ENCODE measurements around the gene CCDC102A. TPM values are rescaled to one million over a fixed set of nuclear protein-coding genes. Genes with fewer than 3 reads are reported as not detected.

The CCDC102A gene
- polyA plus RNA-seq, 2 of the 4 experiments (the other 2 are of a cell fraction) = 8.0 to 8.3 TPM

DNA sequence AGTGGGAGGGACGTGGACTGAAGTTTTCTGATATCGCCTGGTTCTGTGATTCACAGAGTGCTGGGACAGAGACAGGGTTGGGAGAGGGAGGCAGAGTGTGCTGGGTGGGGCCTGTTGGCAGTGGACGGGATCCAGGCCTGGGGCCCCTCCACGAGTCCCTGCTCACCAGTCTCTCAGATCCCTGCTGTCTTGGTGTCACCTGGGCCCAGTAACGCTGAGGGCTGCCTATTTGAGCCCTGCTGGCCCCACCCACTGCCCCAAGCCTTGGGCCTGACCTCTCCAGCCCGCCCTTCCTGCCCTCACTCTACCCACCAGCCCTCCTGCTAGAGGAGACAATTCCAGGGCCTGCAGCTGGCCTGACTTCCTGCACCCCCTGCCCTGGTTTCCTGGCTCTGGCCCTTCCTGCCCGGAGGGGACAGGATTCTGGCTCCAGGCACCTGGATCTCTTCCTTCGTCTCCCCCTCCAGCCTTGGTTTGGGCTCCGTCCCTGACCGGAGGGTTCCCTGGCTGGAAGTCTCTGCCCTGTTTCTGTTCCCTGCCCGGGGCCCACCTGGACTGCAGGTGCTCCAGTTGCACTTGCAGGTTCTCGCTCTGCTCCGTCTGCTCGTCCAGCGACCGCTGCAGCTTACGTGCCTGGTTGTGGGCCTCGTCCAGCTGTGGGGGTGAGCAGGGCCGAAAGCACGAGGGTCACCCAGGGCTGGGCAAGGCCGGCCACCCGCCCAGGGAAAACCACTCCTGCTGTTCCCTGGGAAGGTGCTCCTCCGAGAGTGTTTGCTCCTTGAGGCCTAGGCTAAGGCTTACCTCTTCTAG, 21.4 kb downstream of the CCDC102A start:
- Histone ChIP-seq H3K27ac (no peak overlapping the region), H3K9me3 (no peaks in the 10 kb centered on the region), H3K4me1 (peaks cover 11% of the 10 kb centered on the region), H3K4me2 (no peak overlapping the region), H3K4me3 (no peak overlapping the region)
- DNase-seq (ENCODE audit: low read depth in 1 of 2, low spot score in 1 of 2) = no peak
- ATAC-seq = no peak
- TF ChIP-seq ZSCAN20 (CRISPR knock-in tag; IDR thresholded peaks at IDR 0.05) (no peak), PHF8 (IDR thresholded peaks at IDR 0.05; ENCODE audit: borderline replicate concordance, low read depth) (no peak), NPAS2 (CRISPR knock-in tag; IDR thresholded peaks at IDR 0.05; ENCODE audit: borderline replicate concordance) (no peak)
- TF ChIP-seq, protein P1, sequence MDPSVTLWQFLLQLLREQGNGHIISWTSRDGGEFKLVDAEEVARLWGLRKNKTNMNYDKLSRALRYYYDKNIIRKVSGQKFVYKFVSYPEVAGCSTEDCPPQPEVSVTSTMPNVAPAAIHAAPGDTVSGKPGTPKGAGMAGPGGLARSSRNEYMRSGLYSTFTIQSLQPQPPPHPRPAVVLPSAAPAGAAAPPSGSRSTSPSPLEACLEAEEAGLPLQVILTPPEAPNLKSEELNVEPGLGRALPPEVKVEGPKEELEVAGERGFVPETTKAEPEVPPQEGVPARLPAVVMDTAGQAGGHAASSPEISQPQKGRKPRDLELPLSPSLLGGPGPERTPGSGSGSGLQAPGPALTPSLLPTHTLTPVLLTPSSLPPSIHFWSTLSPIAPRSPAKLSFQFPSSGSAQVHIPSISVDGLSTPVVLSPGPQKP (IDR thresholded peaks at IDR 0.05; ENCODE audit: low read depth, low read length) = no peak
- FAIRE-seq = no peak
- ChIA-PET POLR2A (no interaction called here), CTCF (interaction anchor here (1.0 to 22.0 kb wide), 7 partner anchors 7 to 94 kb away, joined by 3 to 340 read pairs (median 20); partner anchors contain the start of gene POLR2C)
- WGBS (ENCODE audit: missing lambda C conversion rate) = 93% methylated on average over 22 of the region's 23 CpGs

DNA sequence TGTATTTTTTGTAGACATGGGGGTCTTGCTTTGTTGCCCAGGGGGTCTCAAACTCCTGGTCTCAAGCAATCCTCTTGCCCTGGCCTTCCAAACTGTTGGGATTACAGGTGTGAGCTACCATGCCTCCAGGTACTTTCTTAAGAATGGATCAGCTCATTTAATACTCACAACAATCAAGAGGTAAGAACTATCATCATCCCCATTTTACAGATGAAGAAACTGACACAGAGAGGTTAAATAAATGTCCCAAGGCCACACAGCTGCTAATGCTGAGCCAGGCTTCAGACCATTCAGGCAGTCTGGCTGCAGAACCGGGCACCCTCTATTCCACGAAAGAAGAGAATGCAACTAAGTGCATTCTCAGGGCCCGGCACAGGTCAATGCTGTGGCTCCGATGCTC, 22.0 kb downstream of the CCDC102A start:
- CTCF ChIA-PET = interaction anchor here (1.0 to 22.0 kb wide), 6 partner anchors 7 to 93 kb away, joined by 3 to 340 read pairs (median 14); partner anchors contain the start of gene POLR2C
- H3K4me2 ChIP-seq = no peak overlapping the region
- ATAC-seq (no peak), FAIRE-seq (no peak), DNase-seq (ENCODE audit: low read depth in 1 of 2, low spot score in 1 of 2) (no peak)
- H3K27ac ChIP-seq = 0 out of 6 replicates have a peak overlapping the region, but pooled peaks of 1 of the 2 experiments have one; percentile 7
- POLR2A ChIA-PET = no interaction called here
- 88% methylated on average over 4 of the region's 4 CpGs for WGBS (ENCODE audit: missing lambda C conversion rate)
- peaks cover 11% of the 10 kb centered on the region for H3K4me1 ChIP-seq
- H3K9me3 ChIP-seq = no peaks in the 10 kb centered on the region
- H3K4me3 ChIP-seq = no peak overlapping the region
- no peak for TF ChIP-seq HOXA7 (CRISPR knock-in tag; IDR thresholded peaks at IDR 0.05)
- peak; percentile 75; the same call in 1 of the 2 replicates for TF ChIP-seq KDM1A (IDR thresholded peaks at IDR 0.05; ENCODE audit: low read depth)

DNA sequence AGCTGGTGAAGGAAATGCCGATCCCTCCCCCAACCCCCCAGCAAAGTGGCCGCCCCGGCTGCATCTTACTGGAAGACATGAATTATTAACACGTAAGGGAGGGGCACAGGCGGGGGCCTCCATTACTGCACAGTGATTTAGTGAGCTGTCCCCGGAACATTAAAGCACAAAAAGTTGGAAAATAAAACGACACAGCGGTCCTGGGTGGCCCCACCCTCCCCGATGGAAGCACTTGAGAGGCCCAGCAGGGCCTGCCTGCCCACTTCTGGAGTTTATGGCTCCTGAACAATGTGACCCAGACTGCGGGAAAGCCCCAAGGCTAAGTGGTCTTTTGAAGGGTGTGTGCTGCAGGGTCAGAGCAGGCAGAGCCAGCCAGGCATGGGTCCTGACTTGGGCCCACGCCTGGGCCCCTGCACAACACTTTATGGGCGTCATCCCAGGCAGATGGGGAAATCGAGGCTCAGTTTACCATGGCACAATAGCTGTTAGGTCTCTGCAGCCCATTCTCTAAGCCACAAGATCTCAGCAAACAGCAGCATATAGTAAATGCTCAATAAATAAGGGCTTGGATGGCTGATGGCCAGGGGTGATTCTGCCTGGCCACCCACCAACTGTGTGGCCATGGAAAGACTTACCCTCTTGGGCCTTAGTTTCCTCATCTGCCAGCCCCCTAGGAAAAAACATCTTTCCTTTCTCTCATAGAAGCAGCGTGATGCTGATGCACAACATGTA, 22.8 kb downstream of the CCDC102A start:
- H3K4me2 ChIP-seq = peak overlapping the region; percentile 40
- ChIA-PET CTCF (interaction anchor here (0.7 to 22.0 kb wide), 9 partner anchors 8 to 223 kb away, joined by 3 to 340 read pairs (median 6); partner anchors contain the start of gene POLR2C), POLR2A (no interaction called here)
- DNase-seq (ENCODE audit: low read depth in 1 of 2, low spot score in 1 of 2) (peak in 1 of 2 experiments; percentile 46), FAIRE-seq (no peak), ATAC-seq (peak in 1 of 2 experiments; percentile 38; a peak in 3 of 6 replicates)
- TF ChIP-seq KDM5A (IDR thresholded peaks at IDR 0.05) = no peak
- TF ChIP-seq, protein P2, sequence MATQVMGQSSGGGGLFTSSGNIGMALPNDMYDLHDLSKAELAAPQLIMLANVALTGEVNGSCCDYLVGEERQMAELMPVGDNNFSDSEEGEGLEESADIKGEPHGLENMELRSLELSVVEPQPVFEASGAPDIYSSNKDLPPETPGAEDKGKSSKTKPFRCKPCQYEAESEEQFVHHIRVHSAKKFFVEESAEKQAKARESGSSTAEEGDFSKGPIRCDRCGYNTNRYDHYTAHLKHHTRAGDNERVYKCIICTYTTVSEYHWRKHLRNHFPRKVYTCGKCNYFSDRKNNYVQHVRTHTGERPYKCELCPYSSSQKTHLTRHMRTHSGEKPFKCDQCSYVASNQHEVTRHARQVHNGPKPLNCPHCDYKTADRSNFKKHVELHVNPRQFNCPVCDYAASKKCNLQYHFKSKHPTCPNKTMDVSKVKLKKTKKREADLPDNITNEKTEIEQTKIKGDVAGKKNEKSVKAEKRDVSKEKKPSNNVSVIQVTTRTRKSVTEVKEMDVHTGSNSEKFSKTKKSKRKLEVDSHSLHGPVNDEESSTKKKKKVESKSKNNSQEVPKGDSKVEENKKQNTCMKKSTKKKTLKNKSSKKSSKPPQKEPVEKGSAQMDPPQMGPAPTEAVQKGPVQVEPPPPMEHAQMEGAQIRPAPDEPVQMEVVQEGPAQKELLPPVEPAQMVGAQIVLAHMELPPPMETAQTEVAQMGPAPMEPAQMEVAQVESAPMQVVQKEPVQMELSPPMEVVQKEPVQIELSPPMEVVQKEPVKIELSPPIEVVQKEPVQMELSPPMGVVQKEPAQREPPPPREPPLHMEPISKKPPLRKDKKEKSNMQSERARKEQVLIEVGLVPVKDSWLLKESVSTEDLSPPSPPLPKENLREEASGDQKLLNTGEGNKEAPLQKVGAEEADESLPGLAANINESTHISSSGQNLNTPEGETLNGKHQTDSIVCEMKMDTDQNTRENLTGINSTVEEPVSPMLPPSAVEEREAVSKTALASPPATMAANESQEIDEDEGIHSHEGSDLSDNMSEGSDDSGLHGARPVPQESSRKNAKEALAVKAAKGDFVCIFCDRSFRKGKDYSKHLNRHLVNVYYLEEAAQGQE (IDR thresholded peaks at IDR 0.05) = no peak
- H3K9me3 ChIP-seq = no peaks in the 10 kb centered on the region
- H3K27ac ChIP-seq = peak overlapping the region; percentile 44 to 57; a peak in 5 of 6 replicates
- peaks cover 11% of the 10 kb centered on the region for H3K4me1 ChIP-seq
- H3K4me3 ChIP-seq = no peak overlapping the region
- WGBS (ENCODE audit: missing lambda C conversion rate) = 45% methylated on average over 14 of the region's 14 CpGs

DNA sequence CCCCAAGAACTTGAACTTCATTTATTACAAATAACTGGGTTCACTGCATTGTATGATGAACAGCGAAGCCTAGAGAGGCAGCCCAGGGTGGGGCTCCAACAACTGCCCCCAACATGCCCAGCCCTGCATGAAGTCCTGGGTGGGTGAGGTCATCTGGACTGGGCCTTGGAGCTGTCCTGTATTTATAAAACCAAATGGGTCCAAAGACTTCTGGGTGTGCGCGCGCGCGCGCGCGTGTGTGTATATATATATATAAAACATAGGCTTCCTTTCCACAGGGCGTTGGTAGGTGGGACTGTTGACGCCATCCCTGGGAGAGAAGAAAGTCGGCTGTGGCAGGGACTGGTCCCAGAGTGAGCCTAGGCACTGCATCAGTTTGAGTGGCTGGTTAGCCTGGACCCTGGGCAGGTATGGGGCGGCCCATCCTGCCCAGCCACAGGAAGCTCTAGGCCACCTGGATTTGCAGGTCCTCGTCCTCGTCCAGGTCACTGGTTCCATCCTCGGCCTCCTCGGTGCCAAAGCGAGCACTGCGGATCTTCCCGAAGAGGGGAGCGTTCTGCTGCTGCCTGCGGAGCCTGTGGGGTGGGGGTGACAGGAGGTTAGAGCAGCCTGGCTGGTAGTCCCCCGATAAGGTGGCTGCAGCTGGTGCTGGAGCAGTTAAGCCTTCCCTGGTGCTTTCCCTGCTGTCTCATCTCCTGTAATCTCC, 23.9 kb downstream of the CCDC102A start:
- DNase-seq (ENCODE audit: low read depth in 1 of 2, low spot score in 1 of 2) = no peak
- 95% methylated on average over 22 of the region's 23 CpGs for WGBS (ENCODE audit: missing lambda C conversion rate)
- ATAC-seq = no peak
- POLR2A ChIA-PET = no interaction called here
- H3K27ac ChIP-seq = peak overlapping the region in 1 of 2 experiments; percentile 57; a peak in 4 of 6 replicates
- H3K4me3 ChIP-seq = no peak overlapping the region
- H3K4me2 ChIP-seq = no peak overlapping the region
- FAIRE-seq = no peak
- H3K4me1 ChIP-seq = peaks cover 11% of the 10 kb centered on the region
- H3K9me3 ChIP-seq = no peaks in the 10 kb centered on the region
- CTCF ChIA-PET = interaction anchor here (1.1 to 22.0 kb wide), 6 partner anchors 9 to 91 kb away, joined by 3 to 340 read pairs (median 14); partner anchors contain the start of gene POLR2C
- no peak for TF ChIP-seq SMC3 (IDR thresholded peaks at IDR 0.05)
- no peak for TF ChIP-seq RAD21 (conservative IDR thresholded peaks at IDR 0.05 in 1 of 2, IDR thresholded peaks at IDR 0.05 in 1 of 2)
- TF ChIP-seq BHLHE40 (IDR thresholded peaks at IDR 0.05; ENCODE audit: low read depth, low read length) = no peak
- TF ChIP-seq CBX8 (IDR thresholded peaks at IDR 0.05) = no peak
- no peak for TF ChIP-seq MYC (IDR thresholded peaks at IDR 0.05; ENCODE audit: borderline replicate concordance, low read length)
- TF ChIP-seq, protein P3, sequence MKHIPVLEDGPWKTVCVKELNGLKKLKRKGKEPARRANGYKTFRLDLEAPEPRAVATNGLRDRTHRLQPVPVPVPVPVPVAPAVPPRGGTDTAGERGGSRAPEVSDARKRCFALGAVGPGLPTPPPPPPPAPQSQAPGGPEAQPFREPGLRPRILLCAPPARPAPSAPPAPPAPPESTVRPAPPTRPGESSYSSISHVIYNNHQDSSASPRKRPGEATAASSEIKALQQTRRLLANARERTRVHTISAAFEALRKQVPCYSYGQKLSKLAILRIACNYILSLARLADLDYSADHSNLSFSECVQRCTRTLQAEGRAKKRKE (CRISPR knock-in tag; IDR thresholded peaks at IDR 0.05; ENCODE audit: low read depth) = no peak
- TF ChIP-seq HOXB5 (CRISPR knock-in tag; IDR thresholded peaks at IDR 0.05) = no peak
- TF ChIP-seq FOXS1 (CRISPR knock-in tag; IDR thresholded peaks at IDR 0.05) = no peak

Data from A549 (cell line).